Neuronal stem cell (in vitro differentiated cells): ENCODE measurements around the gene POLD4.

Experiments used
- DNase-seq: peaks from one replicate; pipeline ENCODE4 v3.0.0-alpha.2; 2013; ENCODE audit warnings: low spot score
- H2AFZ ChIP-seq: one replicate; pipeline ENCODE4 v1.6.1; 2013; ENCODE audit warnings: mild to moderate bottlenecking, low read length, inconsistent platforms
- H2AK5ac ChIP-seq: 2 replicates; pipeline ENCODE4 v1.6.1; 2013; ENCODE audit warnings: low read depth, mild to moderate bottlenecking, inconsistent platforms, low read length, moderate library complexity, mixed read lengths
- H2BK120ac ChIP-seq: 2 replicates; pipeline ENCODE4 v1.6.1; 2013; ENCODE audit warnings: low read depth, mild to moderate bottlenecking, inconsistent platforms, low read length, moderate library complexity, mixed read lengths
- H2BK12ac ChIP-seq: one replicate; pipeline ENCODE4 v1.6.1; 2013; ENCODE audit warnings: low read length, inconsistent platforms
- H2BK15ac ChIP-seq: 2 replicates; pipeline ENCODE4 v1.6.1; 2013; ENCODE audit warnings: mild to moderate bottlenecking, low read length, inconsistent platforms, mixed read lengths
- H2BK5ac ChIP-seq: one replicate; pipeline ENCODE4 v1.6.1; 2013; ENCODE audit warnings: inconsistent platforms, mild to moderate bottlenecking, low read length, moderate library complexity
- H3K14ac ChIP-seq: one replicate; pipeline ENCODE4 v1.6.1; 2013; ENCODE audit warnings: low read length, inconsistent platforms
- H3K18ac ChIP-seq: 2 replicates; pipeline ENCODE4 v1.6.1; 2013; ENCODE audit warnings: low read length, inconsistent platforms
- H3K23ac ChIP-seq: 2 replicates; pipeline ENCODE4 v1.6.1; 2013; ENCODE audit warnings: low read depth, mild to moderate bottlenecking, mixed read lengths, low read length, inconsistent platforms; ENCODE audit not compliant: poor library complexity
- H3K27ac ChIP-seq: replicated peaks from 3 replicates; pipeline ENCODE4 v1.5.1; 2013; ENCODE audit warnings: low read length, inconsistent platforms
- H3K27me3 ChIP-seq, 3 experiments: 2 replicates each; pipeline ENCODE4 v1.6.1; 2013; ENCODE audit warnings: low read length in 3 of 3, mild to moderate bottlenecking in 2 of 3, inconsistent platforms in 1 of 3, low read depth in 1 of 3, mixed read lengths in 1 of 3, moderate library complexity in 1 of 3; ENCODE audit not compliant: control insufficient read depth in 3 of 3, insufficient read depth in 3 of 3
- H3K36me3 ChIP-seq, 2 donors: replicated peaks in 1 of 2; 2 replicates each; pipeline ENCODE4 v1.6.1; 2013; ENCODE audit warnings: low read length in 2 of 2; ENCODE audit not compliant: control insufficient read depth in 2 of 2, insufficient read depth in 2 of 2
- H3K4ac ChIP-seq: 2 replicates; pipeline ENCODE4 v1.6.1; 2013; ENCODE audit warnings: inconsistent platforms, mild to moderate bottlenecking, low read length, moderate library complexity
- H3K4me1 ChIP-seq, 2 donors: 1 replicate in 1 of 2; 2 replicates in 1 of 2; pipeline ENCODE4 v1.6.1; 2013; ENCODE audit warnings: low read length in 2 of 2, low read depth in 1 of 2; ENCODE audit not compliant: control insufficient read depth in 2 of 2, insufficient read depth in 1 of 2
- H3K4me2 ChIP-seq: one replicate; pipeline ENCODE4 v1.6.1; 2013; ENCODE audit warnings: mild to moderate bottlenecking, low read length, inconsistent platforms; ENCODE audit not compliant: insufficient read depth, poor library complexity, severe bottlenecking
- H3K4me3 ChIP-seq, 2 donors: 2 replicates each; pipeline ENCODE4 v1.5.1; 2013; ENCODE audit warnings: low read length in 2 of 2, mild to moderate bottlenecking in 2 of 2, inconsistent platforms in 1 of 2, moderate library complexity in 1 of 2
- H3K79me1 ChIP-seq: one replicate; pipeline ENCODE4 v1.6.1; 2013; ENCODE audit warnings: low read depth, mild to moderate bottlenecking, inconsistent platforms, low read length, moderate library complexity
- H3K9ac ChIP-seq: one replicate; pipeline ENCODE4 v1.6.1; 2013; ENCODE audit warnings: mild to moderate bottlenecking, low read depth, low read length, inconsistent platforms; ENCODE audit not compliant: poor library complexity
- H3K9me3 ChIP-seq, 2 donors: replicated peaks in 1 of 2; 2 replicates each; pipeline versions ENCODE3 to v1.6.1; 2013; ENCODE audit warnings: low read length in 2 of 2, mild to moderate bottlenecking in 2 of 2, inconsistent platforms in 1 of 2, low read depth in 1 of 2, mixed read lengths in 1 of 2, moderate library complexity in 1 of 2; ENCODE audit not compliant: control insufficient read depth in 2 of 2, insufficient read depth in 1 of 2
- H4K8ac ChIP-seq: one replicate; pipeline ENCODE4 v1.6.1; 2013; ENCODE audit warnings: low read depth, mild to moderate bottlenecking, inconsistent platforms, low read length, moderate library complexity
- H4K91ac ChIP-seq: one replicate; pipeline ENCODE4 v1.6.1; 2013; ENCODE audit warnings: low read length, low read depth, mild to moderate bottlenecking, inconsistent platforms; ENCODE audit not compliant: poor library complexity
- WGBS, 2 donors: extraction: QIAGEN DNeasy Blood & Tissue Kit; methylation state at CpG; one replicate each; pipeline ENCODE4 v1.1.7; 2013; ENCODE audit warnings: missing lambda C conversion rate in 2 of 2, mixed read lengths in 1 of 2; ENCODE audit not compliant: insufficient read length in 2 of 2, insufficient replicate concordance in 1 of 2; ENCODE audit errors: extremely low coverage in 2 of 2; 5-methylcytosine and 5-hydroxymethylcytosine counted together

Gene POLD4

DNA sequence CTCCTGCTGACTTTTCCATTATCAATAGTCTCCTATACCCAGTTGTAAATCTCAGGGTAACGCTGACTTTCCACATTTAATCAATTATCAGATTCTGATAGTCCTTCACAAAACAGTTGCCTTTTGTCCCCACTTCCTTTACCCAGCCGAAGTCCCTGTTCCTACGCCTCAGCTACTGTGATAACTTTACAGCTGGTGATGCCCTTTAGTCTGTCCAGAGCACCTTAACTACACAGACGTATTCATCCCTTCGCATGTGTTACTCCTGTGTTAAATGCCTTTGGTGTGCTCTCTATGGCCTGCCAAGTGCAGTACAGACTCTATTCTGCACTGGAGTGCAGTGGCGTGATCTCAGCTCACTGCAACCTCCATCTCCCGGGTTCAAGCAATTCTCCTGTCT, 29.8 kb downstream of the POLD4 start:
- H3K23ac ChIP-seq = no peak overlapping the region
- H3K18ac ChIP-seq = no peak overlapping the region
- H3K79me1 ChIP-seq = no peaks in the 10 kb centered on the region
- peaks cover 0 to 3% (median 0%) of the 10 kb centered on the region in 3 experiments for H3K27me3 ChIP-seq
- no peak overlapping the region for H3K4me2 ChIP-seq
- H3K9ac ChIP-seq = no peak overlapping the region
- H4K91ac ChIP-seq = no peak overlapping the region
- H3K9me3 ChIP-seq = no peaks in the 10 kb centered on the region
- H2BK12ac ChIP-seq = no peak overlapping the region
- H2BK120ac ChIP-seq = no peak overlapping the region
- no peak overlapping the region for H3K4me3 ChIP-seq
- no peak overlapping the region for H3K4ac ChIP-seq
- no peak for DNase-seq
- no peak overlapping the region for H3K27ac ChIP-seq
- no peak overlapping the region for H2AK5ac ChIP-seq
- no peak overlapping the region for H4K8ac ChIP-seq
- H3K14ac ChIP-seq = no peak overlapping the region
- H2BK15ac ChIP-seq = no peak overlapping the region
- H3K4me1 ChIP-seq = peaks cover 0 to 4% of the 10 kb centered on the region in 2 donors
- no peak overlapping the region for H2BK5ac ChIP-seq
- peaks cover 0 to 1% of the 10 kb centered on the region in 2 donors for H3K36me3 ChIP-seq
- no peak overlapping the region for H2AFZ ChIP-seq
- no CpG with 5 or more reads among the region's 7 CpGs for WGBS, 2 donors

DNA sequence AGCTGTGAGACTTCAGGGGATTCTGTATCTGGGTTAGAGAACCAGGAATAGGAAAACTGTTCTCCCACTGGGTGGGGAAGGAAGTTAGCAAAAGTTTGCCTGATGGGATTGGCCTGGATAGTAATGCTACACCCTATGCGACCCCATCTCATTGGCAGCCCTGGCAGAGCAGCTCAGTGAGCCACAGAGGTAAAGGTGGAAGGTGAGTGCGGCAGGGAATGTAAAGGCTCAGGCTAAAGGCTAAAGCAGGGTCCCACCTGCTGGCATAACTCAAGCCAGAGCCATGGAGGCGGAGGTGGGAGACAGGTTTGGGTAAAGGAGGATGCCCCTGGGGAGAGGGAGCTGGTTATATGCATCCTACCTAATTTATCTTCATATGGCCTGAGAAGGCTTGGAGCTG, 31.3 kb downstream of the POLD4 start:
- no peak overlapping the region for H2AK5ac ChIP-seq
- H2BK5ac ChIP-seq = no peak overlapping the region
- H2BK12ac ChIP-seq = no peak overlapping the region
- peaks cover 0 to 9% (median 0%) of the 10 kb centered on the region in 3 experiments for H3K27me3 ChIP-seq
- H2AFZ ChIP-seq = no peak overlapping the region
- no peak overlapping the region for H3K23ac ChIP-seq
- no peak overlapping the region for H3K14ac ChIP-seq
- no peaks in the 10 kb centered on the region for H3K9me3 ChIP-seq
- H3K9ac ChIP-seq = peak overlapping the region; percentile 54
- no peak overlapping the region for H2BK120ac ChIP-seq
- peaks cover 0 to 1% of the 10 kb centered on the region in 2 donors for H3K36me3 ChIP-seq
- no peak for DNase-seq
- H3K4me3 ChIP-seq = no peak overlapping the region
- no peaks in the 10 kb centered on the region for H3K79me1 ChIP-seq
- no peak overlapping the region for H3K4me2 ChIP-seq
- peaks cover 5 to 6% of the 10 kb centered on the region in 2 donors for H3K4me1 ChIP-seq
- no peak overlapping the region for H4K8ac ChIP-seq
- WGBS, 2 donors = no CpG with 5 or more reads among the region's 3 CpGs
- H3K18ac ChIP-seq = no peak overlapping the region
- H3K27ac ChIP-seq = no peak overlapping the region
- H4K91ac ChIP-seq = no peak overlapping the region
- no peak overlapping the region for H2BK15ac ChIP-seq
- no peak overlapping the region for H3K4ac ChIP-seq

DNA sequence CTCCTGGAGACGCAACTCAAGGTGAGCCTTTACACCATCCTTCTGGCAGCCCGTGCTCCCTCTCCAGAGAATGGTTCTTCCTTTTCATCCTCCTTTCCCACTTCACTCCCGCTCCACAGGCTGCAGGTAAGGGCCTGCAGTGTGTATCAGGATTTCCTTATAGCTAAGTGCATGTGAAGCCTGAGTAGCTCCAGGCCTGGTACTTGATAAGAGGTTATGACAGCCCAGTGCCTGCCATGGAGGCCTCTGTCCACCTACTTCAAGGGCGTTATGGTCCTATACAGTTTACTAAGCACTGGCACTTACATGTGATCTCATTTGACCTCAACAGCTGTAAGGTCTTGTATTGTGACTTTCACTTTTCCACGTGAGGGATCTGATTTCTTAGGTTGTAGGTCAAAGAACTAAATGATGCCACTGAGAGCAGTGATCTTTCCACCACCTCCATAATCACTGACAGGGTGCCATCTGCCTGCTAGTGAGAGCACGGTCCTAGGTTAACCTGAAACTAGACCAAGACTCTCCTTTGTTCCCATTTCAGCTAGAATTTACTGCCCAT, 32.0 kb downstream of the POLD4 start:
- H4K91ac ChIP-seq = no peak overlapping the region
- DNase-seq = no peak
- H2BK15ac ChIP-seq = no peak overlapping the region
- peaks cover 0 to 9% (median 0%) of the 10 kb centered on the region in 3 experiments for H3K27me3 ChIP-seq
- no peak overlapping the region for H3K14ac ChIP-seq
- H3K9me3 ChIP-seq = no peaks in the 10 kb centered on the region
- H3K4ac ChIP-seq = no peak overlapping the region
- no peak overlapping the region for H3K27ac ChIP-seq
- no peak overlapping the region for H3K4me3 ChIP-seq
- H2AFZ ChIP-seq = no peak overlapping the region
- no peak overlapping the region for H2BK12ac ChIP-seq
- H3K36me3 ChIP-seq = peaks cover 0 to 1% of the 10 kb centered on the region in 2 donors
- H2BK5ac ChIP-seq = no peak overlapping the region
- no peak overlapping the region for H3K9ac ChIP-seq
- no peak overlapping the region for H3K4me2 ChIP-seq
- H3K18ac ChIP-seq = no peak overlapping the region
- no peak overlapping the region for H4K8ac ChIP-seq
- H3K79me1 ChIP-seq = no peaks in the 10 kb centered on the region
- no peak overlapping the region for H3K23ac ChIP-seq
- H2AK5ac ChIP-seq = no peak overlapping the region
- H2BK120ac ChIP-seq = no peak overlapping the region
- H3K4me1 ChIP-seq = peaks cover 5 to 6% of the 10 kb centered on the region in 2 donors
- WGBS, 2 donors = no CpG with 5 or more reads among the region's 6 CpGs

DNA sequence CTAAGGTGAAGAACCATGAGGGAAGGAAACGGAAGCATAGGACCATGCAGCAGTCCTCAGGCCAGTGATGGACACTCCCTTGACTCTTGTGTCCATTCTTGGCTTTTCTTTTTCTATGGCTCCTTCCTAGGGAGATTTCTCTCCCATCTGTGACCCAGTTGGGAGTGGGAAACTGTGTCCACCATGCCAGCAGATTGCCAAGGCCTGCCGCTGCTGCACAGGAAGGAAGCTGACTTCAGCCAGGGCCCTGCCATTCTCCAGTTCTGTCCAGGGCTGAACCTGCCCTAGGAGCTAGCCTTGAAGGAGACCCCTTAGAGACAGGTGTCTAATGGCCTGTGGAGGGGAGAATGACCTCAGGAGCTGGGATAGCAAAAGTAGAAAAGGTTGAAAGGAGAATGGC, 32.7 kb downstream of the POLD4 start:
- Histone ChIP-seq H2AK5ac (no peak overlapping the region), H2BK15ac (no peak overlapping the region), H4K8ac (no peak overlapping the region), H3K4me2 (no peak overlapping the region), H3K4ac (no peak overlapping the region), H3K14ac (no peak overlapping the region), H4K91ac (no peak overlapping the region), H3K79me1 (no peaks in the 10 kb centered on the region), H2BK12ac (no peak overlapping the region), H2BK5ac (no peak overlapping the region), H3K18ac (no peak overlapping the region), H3K27me3 (peaks cover 0 to 9% (median 0%) of the 10 kb centered on the region in 3 experiments), H3K36me3 (peaks cover 0 to 1% of the 10 kb centered on the region in 2 donors), H3K4me1 (peaks cover 5 to 6% of the 10 kb centered on the region in 2 donors), H2AFZ (no peak overlapping the region), H3K4me3 (no peak overlapping the region), H3K9me3 (no peaks in the 10 kb centered on the region), H3K23ac (no peak overlapping the region), H3K27ac (no peak overlapping the region), H3K9ac (no peak overlapping the region), H2BK120ac (no peak overlapping the region)
- no peak for DNase-seq
- no CpG with 5 or more reads among the region's 2 CpGs for WGBS, 2 donors
